ENCODE results near the gene IL1R1.

IL1R1 gene

DNA sequence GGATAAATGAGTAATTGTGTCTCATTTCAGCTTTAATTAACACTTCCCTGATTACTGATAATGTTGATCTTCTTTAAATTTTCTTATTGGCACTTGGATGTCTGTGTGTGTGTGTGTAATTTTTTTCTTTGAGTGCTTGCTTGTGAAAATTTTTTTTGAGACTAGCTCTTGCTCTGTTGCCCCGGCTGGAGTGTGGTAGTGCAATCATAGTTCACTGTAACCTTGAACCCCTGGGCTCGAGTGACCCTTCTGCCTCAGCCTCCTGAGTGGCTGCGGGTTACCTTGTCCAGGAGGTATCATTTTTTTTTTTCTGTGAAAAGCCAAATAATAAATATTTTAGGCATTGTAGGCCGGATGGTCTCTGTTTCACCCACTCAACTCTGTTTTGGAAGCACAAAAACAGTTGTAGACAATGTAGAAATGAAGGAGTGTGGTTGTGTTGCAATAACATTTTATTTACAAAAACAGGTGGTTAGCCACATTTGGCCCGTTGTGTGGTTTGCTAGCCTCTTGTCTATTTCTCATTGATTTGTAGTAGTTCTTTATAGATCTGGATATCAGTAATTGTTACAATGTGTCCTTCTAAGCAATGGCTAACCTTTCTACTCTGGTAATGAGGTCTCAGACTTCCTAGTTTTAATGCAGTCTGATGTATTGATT lies 52.2 kb downstream of the IL1R1 start:
- Histone ChIP-seq H3K9ac (ENCODE audit: low read length) (no peak overlapping the region), H3K27me3 (ENCODE audit: control insufficient read depth in 1 of 2, insufficient read depth in 2 of 2, low read length in 2 of 2) (no peaks in the 10 kb centered on the region), H3K36me3 (ENCODE audit: insufficient read depth, low read length) (no peaks in the 10 kb centered on the region), H3K9me3 (ENCODE audit: low read length) (no peaks in the 10 kb centered on the region), H3K4me3 (ENCODE audit: low read depth in 1 of 2, low read length in 2 of 2) (no peak overlapping the region), H3K4me1 (ENCODE audit: insufficient read depth, low read length) (no peaks in the 10 kb centered on the region), H3K27ac (ENCODE audit: low read depth, low read length) (no peak overlapping the region)

DNA sequence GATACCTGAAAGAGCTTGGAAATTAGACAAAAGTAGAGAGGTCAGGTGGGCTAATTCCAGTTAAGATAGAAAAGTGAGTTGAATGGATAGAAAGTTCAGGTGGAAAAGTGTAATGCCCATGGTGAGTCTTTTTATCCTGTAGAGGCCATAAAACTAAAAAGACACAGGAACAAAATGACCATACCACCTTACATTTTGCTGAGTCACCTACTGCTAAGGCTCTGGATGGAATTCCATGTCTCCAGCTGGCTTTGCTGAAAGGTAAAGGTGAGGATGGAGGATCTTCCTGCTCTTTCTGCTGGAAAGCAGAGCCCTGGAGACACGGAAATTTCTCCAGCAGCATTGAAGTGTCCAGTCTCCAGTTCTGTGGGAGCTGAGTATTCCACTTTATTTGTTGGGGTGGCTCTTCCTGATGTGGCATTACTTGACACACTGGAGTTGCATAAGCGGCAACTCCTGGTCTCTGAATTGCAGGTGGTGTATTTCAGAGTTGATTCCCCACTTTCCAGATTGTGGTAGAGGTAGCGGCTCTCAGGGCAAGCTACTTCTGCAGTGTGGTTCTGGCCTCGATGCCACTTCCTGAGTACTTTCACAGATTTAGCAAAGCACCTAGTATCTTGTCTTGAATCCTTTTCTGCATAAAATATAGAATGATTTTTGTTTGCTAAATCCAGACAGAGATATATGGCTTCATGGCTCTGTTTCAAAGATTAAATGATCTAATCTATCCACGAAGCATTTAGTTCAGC lies 55.0 kb downstream of the IL1R1 start:
- Histone ChIP-seq H3K4me1 (ENCODE audit: insufficient read depth, low read length) (no peaks in the 10 kb centered on the region), H3K27me3 (ENCODE audit: control insufficient read depth in 1 of 2, insufficient read depth in 2 of 2, low read length in 2 of 2) (no peaks in the 10 kb centered on the region), H3K9me3 (ENCODE audit: low read length) (no peaks in the 10 kb centered on the region), H3K9ac (ENCODE audit: low read length) (no peak overlapping the region), H3K36me3 (ENCODE audit: insufficient read depth, low read length) (no peaks in the 10 kb centered on the region), H3K4me3 (ENCODE audit: low read depth in 1 of 2, low read length in 2 of 2) (no peak overlapping the region), H3K27ac (ENCODE audit: low read depth, low read length) (no peak overlapping the region)

DNA sequence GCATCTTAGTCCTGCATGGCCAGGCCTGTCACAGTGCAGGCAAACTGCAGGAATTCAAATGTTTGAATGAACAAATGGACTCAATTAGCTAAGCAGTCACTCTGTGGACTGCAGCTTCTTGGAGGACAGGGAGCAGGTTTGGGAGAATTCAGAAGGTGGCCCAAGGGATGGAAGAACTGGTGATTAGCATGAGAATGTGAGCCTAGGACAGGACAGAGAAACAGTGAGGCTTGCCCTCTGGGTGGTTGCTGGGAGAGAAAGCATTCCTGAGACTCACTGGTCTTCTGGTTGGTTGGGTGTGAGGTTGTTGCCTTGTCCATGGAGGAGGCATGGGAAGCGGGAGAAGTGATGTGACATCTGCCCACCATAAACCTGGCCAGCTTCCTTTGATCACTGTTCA lies 58.0 kb downstream of the IL1R1 start:
- no peaks in the 10 kb centered on the region for H3K36me3 ChIP-seq (ENCODE audit: insufficient read depth, low read length)
- no peaks in the 10 kb centered on the region for H3K9me3 ChIP-seq (ENCODE audit: low read length)
- no peak overlapping the region for H3K4me3 ChIP-seq (ENCODE audit: low read depth in 1 of 2, low read length in 2 of 2)
- H3K27ac ChIP-seq (ENCODE audit: low read depth, low read length): no peak overlapping the region
- no peaks in the 10 kb centered on the region for H3K27me3 ChIP-seq (ENCODE audit: control insufficient read depth in 1 of 2, insufficient read depth in 2 of 2, low read length in 2 of 2)
- H3K9ac ChIP-seq (ENCODE audit: low read length): no peak overlapping the region
- no peaks in the 10 kb centered on the region for H3K4me1 ChIP-seq (ENCODE audit: insufficient read depth, low read length)

DNA sequence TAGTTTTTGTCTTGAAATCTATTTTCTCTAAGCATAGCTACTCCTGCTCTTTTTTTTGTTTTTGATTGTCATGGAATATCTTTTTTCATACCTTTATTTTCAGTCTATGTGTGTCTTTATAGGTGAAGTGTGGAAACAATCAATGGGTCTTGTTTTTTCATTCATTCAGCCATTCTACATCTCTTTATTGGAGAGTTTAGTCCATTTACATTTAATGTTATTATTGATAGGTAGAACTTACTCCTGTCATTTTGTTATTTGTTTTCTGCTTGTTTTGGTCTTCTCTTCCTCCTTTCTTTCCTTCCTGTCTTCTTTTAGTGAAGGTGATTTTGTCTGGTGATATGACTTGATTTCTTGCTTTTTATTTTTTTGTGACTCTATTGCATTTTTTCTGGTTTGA lies 62.1 kb downstream of the IL1R1 start:
- no peaks in the 10 kb centered on the region for H3K9me3 ChIP-seq (ENCODE audit: low read length)
- H3K4me1 ChIP-seq (ENCODE audit: insufficient read depth, low read length): no peaks in the 10 kb centered on the region
- H3K9ac ChIP-seq (ENCODE audit: low read length): no peak overlapping the region

DNA sequence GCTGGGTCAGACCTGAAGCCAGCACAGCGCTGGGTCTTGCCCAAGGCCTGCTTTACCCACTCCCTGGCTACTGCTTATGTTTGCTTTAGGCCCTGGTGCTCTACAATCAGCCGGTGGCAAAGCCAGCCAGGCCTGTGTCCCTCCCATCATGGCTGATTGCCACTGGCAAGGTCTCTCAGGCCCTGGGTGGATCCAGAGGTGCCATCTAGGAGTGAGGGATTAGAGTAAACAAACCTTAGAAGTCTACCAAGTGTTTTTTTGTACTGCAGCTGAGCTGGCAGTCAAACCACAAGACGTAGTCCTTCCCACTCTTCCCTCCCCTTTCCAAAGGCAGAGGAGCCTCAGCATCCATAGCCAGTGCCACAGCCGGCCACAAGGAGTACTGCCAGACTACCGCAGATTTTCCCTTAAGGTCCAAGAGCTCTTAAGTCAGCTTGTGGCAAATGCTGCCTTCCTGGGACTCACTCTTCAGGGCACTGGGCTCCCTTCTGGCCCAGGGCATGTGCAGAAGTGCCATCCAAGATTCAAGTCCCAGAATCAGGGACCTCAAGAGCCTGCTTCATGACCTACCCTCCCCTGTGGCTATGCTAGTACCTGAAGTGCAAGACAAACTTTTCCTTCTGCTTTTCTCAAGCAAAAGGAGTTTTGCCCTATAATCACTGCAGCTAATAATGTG lies 64.3 kb downstream of the IL1R1 start:
- Histone ChIP-seq H3K4me1 (ENCODE audit: insufficient read depth, low read length) (no peaks in the 10 kb centered on the region), H3K27ac (ENCODE audit: low read depth, low read length) (no peak overlapping the region), H3K4me3 (ENCODE audit: low read depth in 1 of 2, low read length in 2 of 2) (no peak overlapping the region), H3K9ac (ENCODE audit: low read length) (no peak overlapping the region), H3K9me3 (ENCODE audit: low read length) (no peaks in the 10 kb centered on the region), H3K27me3 (ENCODE audit: control insufficient read depth in 1 of 2, insufficient read depth in 2 of 2, low read length in 2 of 2) (no peaks in the 10 kb centered on the region), H3K36me3 (ENCODE audit: insufficient read depth, low read length) (no peaks in the 10 kb centered on the region)

More for the DNA sequence above, 62.1 kb downstream of the IL1R1 start:
- H3K27me3 ChIP-seq (ENCODE audit: control insufficient read depth in 1 of 2, insufficient read depth in 2 of 2, low read length in 2 of 2): no peaks in the 10 kb centered on the region
- no peak overlapping the region for H3K4me3 ChIP-seq (ENCODE audit: low read depth in 1 of 2, low read length in 2 of 2)
- no peak overlapping the region for H3K27ac ChIP-seq (ENCODE audit: low read depth, low read length)
- no peaks in the 10 kb centered on the region for H3K36me3 ChIP-seq (ENCODE audit: insufficient read depth, low read length)

DNA sequence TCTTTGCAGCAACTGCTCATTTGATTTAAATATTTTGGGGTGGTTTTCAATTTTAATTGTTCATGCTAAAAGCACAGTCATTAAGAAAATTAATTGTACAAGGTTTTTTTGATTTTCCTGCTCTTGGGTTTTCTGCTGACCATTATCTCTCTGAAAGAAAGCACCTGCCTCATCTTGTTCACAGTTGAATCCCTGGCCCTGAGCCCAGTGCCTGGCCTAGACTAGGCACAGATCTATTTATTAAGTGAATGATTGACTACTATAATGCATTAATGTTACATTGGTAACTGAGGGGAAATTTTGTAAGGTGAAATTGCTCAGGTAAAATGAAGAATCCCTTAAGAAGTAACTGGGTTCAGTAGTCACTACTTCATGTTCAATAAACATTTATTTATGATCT lies 66.2 kb downstream of the IL1R1 start:
- H3K27me3 ChIP-seq (ENCODE audit: control insufficient read depth in 1 of 2, insufficient read depth in 2 of 2, low read length in 2 of 2): no peaks in the 10 kb centered on the region
- no peak overlapping the region for H3K4me3 ChIP-seq (ENCODE audit: low read depth in 1 of 2, low read length in 2 of 2)
- H3K4me1 ChIP-seq (ENCODE audit: insufficient read depth, low read length): no peaks in the 10 kb centered on the region
- no peak overlapping the region for H3K9ac ChIP-seq (ENCODE audit: low read length)
- H3K36me3 ChIP-seq (ENCODE audit: insufficient read depth, low read length): no peaks in the 10 kb centered on the region
- H3K9me3 ChIP-seq (ENCODE audit: low read length): no peaks in the 10 kb centered on the region
- H3K27ac ChIP-seq (ENCODE audit: low read depth, low read length): no peak overlapping the region

DNA sequence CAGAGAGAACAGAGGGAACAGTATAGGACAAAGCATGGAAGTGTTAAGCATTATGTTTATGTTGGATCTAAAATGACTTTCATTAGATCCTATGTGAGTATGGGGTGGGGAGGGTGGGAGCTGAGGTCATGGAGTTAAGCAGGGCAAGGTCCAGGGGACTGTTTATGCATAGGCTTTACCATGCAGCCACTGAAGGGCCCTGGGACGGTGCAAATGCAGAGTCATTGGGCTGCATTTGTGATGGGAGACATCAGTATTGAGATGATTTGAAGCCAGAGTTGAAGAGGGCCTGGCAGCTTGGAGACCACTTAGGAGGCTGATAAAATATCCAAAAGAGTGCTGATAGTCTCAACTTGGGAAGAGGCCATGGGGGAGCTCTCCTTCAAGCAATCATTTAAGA lies 66.9 kb downstream of the IL1R1 start:
- no peaks in the 10 kb centered on the region for H3K9me3 ChIP-seq (ENCODE audit: low read length)
- H3K27ac ChIP-seq (ENCODE audit: low read depth, low read length): no peak overlapping the region
- H3K27me3 ChIP-seq (ENCODE audit: control insufficient read depth in 1 of 2, insufficient read depth in 2 of 2, low read length in 2 of 2): no peaks in the 10 kb centered on the region
- H3K9ac ChIP-seq (ENCODE audit: low read length): no peak overlapping the region
- H3K4me3 ChIP-seq (ENCODE audit: low read depth in 1 of 2, low read length in 2 of 2): no peak overlapping the region
- no peaks in the 10 kb centered on the region for H3K36me3 ChIP-seq (ENCODE audit: insufficient read depth, low read length)
- H3K4me1 ChIP-seq (ENCODE audit: insufficient read depth, low read length): no peaks in the 10 kb centered on the region

DNA sequence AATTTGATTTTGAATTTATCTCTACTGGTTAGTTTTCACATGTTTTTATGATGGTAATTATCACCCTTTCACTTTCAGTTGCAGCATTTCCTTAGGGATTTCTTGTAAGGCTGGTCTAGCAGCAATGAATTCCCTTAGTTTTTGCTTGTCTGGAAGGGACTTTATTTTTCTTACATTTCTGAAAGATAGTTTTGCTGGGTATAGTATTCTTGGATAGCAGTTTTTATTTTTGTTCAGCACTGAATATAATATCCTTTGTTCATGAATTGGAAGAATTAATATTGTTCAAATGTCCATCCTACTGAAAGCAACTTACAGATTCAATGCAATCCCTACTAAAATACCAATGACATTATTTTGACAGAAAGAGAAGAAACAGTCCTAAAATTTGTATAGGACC lies 74.5 kb downstream of the IL1R1 start:
- no peak overlapping the region for H3K4me3 ChIP-seq (ENCODE audit: low read depth in 1 of 2, low read length in 2 of 2)
- no peak overlapping the region for H3K27ac ChIP-seq (ENCODE audit: low read depth, low read length)
- no peaks in the 10 kb centered on the region for H3K9me3 ChIP-seq (ENCODE audit: low read length)
- no peak overlapping the region for H3K9ac ChIP-seq (ENCODE audit: low read length)
- no peaks in the 10 kb centered on the region for H3K27me3 ChIP-seq (ENCODE audit: control insufficient read depth in 1 of 2, insufficient read depth in 2 of 2, low read length in 2 of 2)
- H3K36me3 ChIP-seq (ENCODE audit: insufficient read depth, low read length): no peaks in the 10 kb centered on the region
- no peaks in the 10 kb centered on the region for H3K4me1 ChIP-seq (ENCODE audit: insufficient read depth, low read length)

DNA sequence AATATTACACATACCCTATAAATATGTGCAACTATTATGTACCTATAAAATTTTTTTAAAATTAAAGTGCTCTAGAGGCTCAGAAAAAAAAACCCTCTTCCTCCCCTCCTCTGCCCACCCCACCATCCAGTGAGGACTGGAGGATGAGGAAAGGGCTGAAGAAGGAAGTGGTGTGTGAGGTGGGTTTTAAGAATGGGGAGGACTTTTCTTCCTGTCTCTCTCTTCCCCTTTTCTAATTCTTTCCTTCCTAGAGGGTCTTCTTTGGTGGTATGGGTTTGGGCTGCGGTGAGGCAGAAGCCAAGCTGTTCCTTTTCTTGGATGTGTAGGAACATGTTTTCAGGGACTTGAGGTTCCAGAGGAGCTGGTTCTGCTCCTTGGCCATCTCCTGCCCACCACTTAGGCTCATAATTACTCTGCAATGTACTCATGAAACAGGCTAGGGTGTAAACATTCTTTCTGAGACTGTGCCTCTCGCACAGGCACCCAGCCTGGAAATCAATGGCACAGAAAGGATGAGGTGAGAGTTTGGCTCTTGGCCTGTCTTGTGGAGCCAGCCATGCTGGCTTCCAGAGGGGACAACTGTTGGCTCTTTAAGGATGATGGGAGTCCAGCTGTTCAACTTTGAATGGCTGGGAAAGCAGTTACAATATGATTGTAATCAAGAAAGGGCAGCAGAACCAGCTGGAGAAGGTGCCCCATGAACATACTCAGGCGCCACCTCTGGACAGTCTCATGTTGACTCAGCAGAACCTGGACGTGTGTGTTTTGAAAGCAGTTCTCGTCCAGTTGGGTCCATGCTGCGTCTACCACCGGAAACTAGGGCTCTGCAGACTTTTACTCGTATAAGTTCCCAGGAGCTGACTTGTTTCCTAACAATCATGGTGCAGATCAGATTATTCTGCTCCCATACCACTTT lies 82.5 kb downstream of the IL1R1 start:
- Histone ChIP-seq H3K27ac (ENCODE audit: low read depth, low read length) (no peak overlapping the region), H3K4me3 (ENCODE audit: low read depth in 1 of 2, low read length in 2 of 2) (no peak overlapping the region), H3K9ac (ENCODE audit: low read length) (no peak overlapping the region), H3K9me3 (ENCODE audit: low read length) (no peaks in the 10 kb centered on the region), H3K36me3 (ENCODE audit: insufficient read depth, low read length) (no peaks in the 10 kb centered on the region), H3K4me1 (ENCODE audit: insufficient read depth, low read length) (peaks cover 26% of the 10 kb centered on the region), H3K27me3 (ENCODE audit: control insufficient read depth in 1 of 2, insufficient read depth in 2 of 2, low read length in 2 of 2) (no peaks in the 10 kb centered on the region)

DNA sequence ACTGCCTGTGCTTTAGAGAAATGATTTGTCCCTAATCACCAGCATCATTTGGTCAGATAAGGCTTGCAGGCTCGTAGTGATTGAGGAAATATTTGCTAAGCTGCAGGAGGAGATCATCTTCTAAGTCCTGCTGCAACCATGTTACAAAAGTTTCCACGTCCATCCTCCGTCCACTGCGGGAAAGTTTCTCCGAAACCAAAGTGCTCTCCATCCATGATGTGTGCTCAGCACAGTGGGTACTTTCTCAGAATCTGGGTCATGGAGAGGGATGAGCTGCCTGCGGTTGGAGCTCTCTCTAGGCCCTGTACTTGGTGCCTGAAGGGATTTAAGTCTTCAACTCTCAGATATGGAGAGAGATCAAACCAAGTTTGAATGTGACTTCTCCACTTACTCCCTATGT lies 83.6 kb downstream of the IL1R1 start:
- no peaks in the 10 kb centered on the region for H3K9me3 ChIP-seq (ENCODE audit: low read length)
- peaks cover 26% of the 10 kb centered on the region for H3K4me1 ChIP-seq (ENCODE audit: insufficient read depth, low read length)
- no peaks in the 10 kb centered on the region for H3K27me3 ChIP-seq (ENCODE audit: control insufficient read depth in 1 of 2, insufficient read depth in 2 of 2, low read length in 2 of 2)
- H3K36me3 ChIP-seq (ENCODE audit: insufficient read depth, low read length): no peaks in the 10 kb centered on the region
- no peak overlapping the region for H3K4me3 ChIP-seq (ENCODE audit: low read depth in 1 of 2, low read length in 2 of 2)
- peak overlapping the region; percentile 72 for H3K27ac ChIP-seq (ENCODE audit: low read depth, low read length)
- H3K9ac ChIP-seq (ENCODE audit: low read length): no peak overlapping the region

All from muscle layer of colon (tissue), 2 donors.